GM21526 (cell line): ENCODE data around the gene DNAJC2.

Experiments used
- ATAC-seq: cut with Tn5 transposase; IDR thresholded peaks from one replicate; pipeline ENCODE4 v1.9.1; 2021; ENCODE audit warnings: moderate library complexity; ENCODE audit not compliant: unreplicated experiment, low FRiP score

DNAJC2 gene, protein sequence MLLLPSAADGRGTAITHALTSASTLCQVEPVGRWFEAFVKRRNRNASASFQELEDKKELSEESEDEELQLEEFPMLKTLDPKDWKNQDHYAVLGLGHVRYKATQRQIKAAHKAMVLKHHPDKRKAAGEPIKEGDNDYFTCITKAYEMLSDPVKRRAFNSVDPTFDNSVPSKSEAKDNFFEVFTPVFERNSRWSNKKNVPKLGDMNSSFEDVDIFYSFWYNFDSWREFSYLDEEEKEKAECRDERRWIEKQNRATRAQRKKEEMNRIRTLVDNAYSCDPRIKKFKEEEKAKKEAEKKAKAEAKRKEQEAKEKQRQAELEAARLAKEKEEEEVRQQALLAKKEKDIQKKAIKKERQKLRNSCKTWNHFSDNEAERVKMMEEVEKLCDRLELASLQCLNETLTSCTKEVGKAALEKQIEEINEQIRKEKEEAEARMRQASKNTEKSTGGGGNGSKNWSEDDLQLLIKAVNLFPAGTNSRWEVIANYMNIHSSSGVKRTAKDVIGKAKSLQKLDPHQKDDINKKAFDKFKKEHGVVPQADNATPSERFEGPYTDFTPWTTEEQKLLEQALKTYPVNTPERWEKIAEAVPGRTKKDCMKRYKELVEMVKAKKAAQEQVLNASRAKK

DNA sequence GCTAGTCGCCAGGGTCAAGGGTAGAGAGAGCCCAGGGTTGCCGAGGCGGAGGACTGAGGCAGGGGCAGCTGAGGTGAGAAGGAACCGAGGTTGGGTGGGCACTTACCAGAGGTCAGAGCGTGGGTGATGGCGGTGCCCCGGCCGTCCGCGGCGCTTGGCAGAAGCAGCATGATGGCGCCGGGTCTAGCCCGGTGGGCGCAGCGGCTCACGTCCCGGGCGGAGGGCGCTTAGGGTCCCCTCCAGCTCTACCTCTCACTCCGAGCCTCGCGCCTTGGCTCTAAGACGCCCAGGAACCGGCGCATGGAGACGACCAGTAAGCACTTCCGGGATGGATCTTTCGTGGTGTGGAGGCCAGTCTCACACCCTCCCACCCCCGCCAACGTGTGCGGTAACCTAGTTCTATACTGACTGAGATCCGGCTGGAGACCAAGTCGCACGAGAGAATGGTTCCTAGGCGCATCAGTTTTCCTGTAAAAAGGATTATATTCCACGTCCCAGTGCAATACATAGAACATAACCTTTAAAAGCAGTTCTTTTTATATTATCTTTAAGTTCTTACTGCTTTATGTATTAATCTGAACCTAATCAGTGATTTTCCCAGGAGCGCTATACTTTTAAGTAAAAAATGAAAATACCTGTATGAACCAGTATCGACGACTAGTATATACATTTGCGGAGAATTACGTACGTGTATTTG is at the start of gene DNAJC2:
Gene DNAJC2 (minus strand): TSS at position 315 of the 697 bp plus-strand sequence. CDS start 145 bp downstream, at position 170.
- ATAC-seq, result peak; percentile 69

DNA sequence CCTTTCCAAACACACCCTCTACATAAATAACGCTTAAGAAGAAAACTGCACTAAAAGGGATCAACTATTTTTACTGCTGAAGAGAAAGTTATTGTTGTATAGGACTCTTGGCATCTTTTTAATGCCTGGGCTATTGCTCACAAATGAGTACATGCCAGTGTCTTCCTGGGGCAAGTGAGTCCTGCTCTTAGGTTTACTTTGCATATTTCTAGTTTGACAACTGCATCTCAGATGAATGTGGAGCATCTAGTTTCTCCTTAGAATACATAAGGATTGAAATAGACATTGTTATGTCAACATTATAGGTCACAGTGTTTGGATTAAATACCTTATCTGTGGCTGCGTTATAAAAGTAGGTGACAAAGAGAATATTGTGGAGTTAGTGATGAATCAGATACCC is 47.4 kb upstream of the DNAJC2 start:
- no peak for ATAC-seq

DNA sequence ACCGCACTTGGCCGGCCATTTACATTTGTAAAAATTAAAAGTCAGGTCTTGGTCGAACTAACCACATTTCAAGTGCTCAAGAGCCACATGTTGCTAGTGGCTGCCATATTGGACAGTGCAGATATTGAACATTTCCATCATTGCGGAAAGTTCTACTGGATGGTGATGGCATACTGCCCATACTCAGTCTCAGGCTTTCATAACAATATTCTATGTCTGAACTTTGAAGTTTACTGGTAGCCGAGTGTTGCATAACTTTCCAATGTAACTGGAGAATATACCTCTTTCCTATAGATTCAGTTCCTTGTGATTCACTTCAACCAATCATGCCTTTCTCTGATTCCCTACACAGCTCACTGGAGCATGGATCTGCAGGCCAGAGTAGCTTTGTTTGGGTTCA is 46.6 kb upstream of the DNAJC2 start:
- ATAC-seq, result no peak

DNA sequence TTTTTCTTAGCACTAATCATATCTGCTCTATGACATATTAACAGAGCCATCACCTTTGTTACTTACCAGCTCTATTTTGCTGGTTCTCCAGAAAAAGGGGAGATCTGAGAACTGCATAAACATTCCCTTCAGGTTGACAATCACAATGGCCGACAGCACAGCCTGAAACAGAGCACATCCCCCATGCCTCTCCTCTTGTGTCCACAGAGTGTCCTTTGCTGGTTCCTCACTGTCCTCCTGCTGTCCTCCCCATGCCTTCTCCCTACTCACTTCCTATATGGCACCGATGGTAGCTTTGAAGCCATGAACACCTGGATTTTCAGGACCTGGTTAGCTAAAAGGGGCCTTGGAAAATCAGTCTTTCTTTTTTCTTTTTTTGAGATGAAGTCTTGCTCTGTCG is 44.7 kb upstream of the DNAJC2 start:
- no peak for ATAC-seq

DNA sequence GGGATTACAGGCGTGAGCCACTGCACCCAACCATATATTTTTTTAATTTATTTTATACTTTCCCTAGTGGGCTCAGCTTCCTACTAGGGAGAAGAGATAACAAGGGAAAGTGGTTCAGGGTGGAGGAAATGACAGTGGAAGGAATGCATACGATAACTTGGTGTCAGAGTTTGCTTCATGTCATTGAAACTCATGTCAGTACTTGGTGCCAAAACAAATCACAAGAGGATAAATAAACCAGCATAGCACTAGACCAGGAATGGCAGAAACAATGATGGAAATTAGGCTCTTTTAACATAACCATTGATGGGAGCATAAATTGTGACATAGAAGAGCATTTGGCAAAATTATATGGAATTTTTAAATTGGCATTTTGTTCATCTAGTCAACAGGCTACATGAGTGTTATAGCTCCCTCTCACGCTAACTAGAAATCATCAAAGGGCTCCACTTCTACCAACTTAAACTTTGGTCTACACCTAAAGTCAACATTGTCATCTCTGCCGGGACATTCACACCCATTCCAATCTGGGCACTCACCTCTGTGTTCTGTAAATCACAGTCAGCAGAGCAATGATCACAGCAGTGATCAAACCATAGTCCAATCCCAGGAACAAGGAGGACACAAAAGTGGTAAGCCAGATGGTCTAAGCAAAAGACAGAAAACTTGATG is 44.0 kb upstream of the DNAJC2 start:
- ATAC-seq, result no peak

DNA sequence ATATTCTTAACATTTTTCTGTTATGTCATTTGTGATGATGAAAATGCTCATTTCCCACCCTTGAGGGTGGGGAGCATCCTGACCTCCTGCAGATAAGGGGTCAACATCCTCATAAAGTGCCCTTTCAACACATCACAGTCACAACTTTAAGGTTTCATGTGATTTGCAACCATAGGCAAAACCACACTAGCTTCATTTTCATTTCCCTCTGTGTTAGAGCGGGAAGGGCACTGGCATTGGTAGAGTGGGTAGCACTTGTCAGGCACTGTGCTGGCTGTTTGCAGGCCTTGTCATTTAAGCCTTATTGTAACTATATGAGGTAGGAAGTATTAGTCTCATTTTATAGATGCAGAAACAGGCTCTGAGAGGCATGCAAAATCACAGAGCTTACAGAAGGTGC is 42.7 kb upstream of the DNAJC2 start:
- no peak for ATAC-seq

DNA sequence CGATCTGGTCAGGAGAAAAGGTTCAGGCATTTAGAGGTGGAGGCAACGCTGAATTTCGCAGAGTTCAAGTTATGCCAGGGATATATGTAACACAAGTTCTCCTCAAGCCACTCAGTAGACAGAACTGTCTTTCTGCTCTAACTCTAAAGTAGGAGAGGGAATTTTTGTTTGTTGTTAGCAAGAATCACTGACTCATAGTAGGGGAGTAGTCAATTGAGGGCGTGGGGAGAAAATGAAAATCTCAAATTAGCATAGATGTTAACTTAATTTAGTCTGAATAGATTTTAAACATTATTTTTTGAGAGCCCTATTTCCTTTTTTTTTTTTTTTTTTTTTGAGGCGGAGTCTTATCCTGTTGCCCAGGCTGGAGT is 37.5 kb upstream of the DNAJC2 start:
- no peak for ATAC-seq

DNA sequence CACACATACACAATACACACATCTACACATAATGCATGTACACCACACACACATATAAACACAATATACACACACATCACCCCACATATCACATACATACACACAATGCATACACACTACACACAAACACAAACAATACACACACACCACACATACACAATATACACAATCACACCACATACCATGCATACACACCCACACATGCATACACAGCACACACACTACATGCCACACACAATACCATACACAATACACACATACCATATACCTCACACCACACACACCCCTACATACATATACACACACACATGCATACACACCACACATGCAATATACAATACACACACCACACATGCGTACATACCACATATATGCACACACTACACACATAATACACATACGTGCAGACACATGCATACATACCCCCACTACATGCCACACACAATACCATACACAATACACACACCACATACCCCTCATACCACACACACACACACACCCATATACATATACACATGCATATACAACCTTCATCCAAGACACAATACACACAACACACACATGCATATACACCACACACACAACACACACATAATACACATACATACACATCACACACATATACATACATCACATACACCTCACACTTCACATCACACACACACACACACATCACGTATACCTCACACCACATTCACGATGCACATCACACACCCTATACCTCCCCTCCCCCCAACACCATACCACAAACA is 36.9 kb upstream of the DNAJC2 start:
- no peak for ATAC-seq

DNA sequence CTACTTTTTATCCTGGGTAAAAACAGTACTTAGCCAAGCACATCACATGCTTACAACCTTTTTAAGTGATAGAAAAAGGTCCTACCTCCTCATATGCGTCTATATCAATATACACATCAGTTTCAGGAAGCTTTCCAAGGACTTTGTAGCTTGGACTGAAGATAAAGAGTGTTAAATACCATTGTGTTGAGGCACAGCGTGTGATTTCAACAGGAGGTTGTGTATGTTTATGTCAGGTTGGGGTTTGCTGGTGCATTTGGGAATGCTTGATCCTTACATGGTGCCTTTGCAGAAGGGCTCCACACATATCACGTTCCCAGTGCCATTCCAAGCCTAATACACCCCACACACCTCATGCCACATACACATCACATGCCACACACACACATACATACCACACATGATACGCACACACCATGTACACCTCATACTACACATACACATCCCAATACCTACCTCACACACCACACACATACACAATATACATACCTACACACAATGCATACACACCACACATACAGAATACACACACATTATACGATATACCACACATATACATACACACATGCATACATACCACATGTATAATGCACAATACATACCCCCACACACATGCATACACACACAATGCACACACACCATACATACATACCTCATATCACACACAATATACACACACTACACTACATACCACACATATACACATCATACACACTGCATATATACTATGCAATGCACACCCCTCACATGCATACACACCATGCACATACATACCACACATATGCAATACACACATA is 36.0 kb upstream of the DNAJC2 start:
- ATAC-seq, result no peak

DNA sequence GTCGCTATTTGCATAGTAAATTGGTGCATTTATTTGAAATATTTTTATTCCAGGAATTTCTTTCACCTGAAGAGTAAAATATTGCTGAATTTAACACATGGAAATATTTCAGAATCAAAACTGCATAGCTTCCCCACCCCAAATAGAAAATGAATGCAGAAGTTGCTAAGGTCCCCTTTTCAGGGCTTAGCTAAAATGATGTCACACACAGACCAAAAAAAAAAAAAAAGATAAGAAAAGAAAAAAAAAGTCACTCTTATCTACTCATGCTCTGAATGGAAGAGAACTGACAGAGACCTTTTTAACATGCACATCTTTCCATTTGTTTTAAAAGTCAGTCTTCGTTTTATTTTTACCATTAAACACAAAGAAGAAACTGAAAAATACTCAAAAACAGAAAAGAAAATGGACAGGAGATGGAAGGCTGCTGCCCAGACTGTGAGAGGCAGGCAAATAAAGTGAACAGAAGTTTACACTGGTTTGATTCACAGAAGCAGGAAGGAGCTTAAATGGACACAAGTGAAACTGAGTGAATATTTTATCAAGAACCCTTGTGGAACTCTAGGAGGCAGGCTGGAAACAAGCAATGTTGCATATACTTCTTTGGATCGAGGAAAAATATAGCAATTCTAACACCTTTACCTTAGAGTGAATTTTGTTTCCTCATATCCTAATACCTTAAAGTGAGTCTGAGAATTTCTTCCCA is 34.9 kb upstream of the DNAJC2 start:
- ATAC-seq, result no peak

DNA sequence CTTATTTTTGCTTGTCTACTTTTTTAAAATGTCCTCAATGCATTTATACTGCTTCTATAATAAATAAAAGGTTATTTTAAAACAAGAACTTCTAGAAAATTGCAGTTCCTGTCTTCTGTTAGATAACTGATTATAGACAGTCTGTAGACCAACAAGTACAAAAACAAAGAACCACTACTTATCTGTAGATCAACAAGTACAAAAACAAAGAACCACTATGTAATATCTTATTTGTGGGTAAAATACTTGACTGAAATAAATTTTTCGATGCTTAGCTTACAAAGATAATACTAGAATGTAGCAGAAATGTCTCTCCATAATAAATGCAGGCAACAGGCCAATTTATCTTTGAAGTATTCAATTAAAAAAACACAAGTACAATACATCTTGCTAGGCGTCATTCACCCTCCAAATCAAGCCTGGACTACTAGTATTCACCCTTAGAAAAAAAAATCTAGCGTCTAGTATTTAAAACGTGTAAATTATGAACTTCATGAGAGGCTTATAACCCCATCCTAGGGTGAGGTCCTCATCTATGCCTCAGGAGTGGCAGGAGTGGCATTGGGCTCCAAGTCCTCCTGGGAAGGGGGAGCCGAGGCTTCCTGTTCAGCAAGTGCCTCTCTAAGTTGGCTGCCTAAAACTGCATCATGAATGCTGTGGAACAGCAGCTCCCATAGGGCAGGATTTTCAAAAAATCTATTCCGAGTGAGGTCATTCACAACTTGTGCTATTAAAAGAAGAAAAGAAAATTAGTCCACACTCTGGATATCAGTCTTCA is 29.5 kb upstream of the DNAJC2 start:
- ATAC-seq, result no peak

DNA sequence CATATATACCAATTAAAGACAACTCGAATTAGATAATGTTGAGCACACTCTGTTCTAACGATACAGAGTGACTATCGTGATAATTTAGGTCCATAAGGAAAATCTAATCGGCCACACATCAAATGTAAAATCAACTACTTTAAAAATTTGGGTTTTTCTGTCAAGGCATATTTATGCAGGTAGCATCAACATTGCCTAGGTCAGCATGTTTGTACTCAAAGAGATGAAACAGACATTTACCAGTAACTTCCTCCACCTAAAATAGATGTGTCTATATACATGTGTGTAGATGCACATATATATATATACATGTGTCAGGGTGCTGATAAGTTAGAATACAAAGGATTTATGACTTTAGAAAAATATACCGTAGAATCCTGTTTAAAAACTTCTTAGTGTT is 24.9 kb upstream of the DNAJC2 start:
- no peak for ATAC-seq

DNA sequence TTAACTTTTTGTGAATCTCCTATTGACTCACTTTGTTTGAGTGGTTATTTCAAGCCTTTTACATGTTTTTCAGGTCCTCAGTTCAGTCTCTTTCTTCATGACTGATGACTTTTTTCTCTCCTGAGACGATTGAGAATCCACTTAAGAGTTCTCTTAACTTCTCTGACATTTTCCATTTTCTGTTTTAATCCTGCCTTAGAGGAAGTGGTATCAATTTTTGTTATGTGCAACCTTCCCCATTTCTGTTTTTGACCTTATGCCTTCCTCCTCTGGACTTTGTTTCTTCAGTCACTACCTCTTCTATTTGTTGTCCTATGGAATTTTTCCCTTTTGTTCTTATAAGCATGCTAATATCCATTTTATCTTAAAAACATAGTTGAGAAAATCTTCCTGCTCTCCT is 5.2 kb upstream of the DNAJC2 start:
- no peak for ATAC-seq

DNA sequence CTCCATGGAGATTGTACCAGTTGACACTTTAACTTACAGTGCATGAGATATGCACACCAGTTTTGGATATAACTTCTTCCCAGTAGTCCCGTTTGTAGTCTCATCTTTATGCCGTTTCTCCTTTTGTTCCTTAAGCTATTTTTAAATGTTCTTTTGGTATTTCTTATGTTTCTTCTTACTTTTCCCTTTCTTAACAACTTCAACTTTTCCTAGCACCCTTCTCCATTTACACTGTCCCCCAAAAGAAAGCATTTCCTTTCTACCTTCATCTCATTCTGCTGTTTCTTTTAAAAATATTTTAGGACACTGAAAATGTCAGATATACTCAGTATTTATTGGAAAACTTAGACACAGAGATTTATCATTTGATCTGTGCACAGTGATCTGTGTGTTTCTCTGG is 4.4 kb upstream of the DNAJC2 start:
- ATAC-seq, result no peak

DNA sequence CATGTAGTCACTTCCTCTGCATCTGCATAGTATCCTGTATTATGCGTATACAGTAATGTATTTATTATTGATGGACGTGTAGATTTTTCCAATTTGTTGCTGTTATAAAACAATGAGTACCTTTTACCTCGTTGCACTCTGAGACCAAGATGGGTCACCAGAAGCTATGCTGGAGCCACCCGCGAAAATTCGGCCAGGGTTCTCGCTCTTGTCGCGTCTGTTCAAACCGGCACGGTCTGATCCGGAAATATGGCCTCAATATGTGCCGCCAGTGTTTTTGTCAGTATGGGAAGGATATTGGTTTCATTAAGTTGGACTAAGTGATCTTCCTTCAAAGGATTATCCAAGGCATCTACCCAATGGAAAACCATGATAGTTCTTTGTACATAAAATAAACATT is 3.9 kb upstream of the DNAJC2 start:
- no peak for ATAC-seq

DNA sequence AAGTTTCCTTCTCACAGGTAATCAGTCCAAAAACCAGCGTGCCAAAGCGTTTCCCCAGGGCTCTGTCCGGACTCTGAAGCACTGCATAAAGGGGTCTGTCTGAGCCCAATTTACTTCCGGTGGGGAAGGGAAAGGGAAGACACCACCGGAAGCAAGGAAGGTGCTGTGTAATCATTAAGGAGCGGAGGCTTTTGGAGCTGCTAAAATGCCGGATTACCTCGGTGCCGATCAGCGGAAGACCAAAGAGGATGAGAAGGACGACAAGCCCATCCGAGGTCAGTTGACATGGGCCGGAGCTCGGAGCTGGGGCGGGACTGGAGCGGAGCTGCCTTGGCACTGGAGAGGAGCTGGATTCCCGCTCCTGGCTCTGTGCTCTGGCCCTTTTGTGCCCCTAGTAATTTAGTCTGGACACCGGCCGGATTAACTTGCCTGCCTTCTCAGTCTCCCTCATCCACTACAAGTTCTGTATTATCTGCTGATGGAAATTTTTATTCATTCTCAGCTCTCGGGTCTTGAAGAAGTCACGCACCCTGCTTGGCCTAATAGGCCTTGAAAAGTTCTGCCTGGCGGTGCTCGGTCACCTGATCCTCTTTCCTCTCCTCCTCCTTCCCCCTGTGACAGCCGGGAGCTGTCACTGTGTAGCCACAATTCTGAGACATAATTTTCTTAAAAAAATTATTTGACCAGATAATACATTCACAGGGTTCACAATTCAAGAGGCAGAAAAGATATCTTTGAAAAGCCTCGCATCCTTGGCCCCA is 3.1 kb upstream of the DNAJC2 start, which contains the start of gene PSMC2:
Gene PSMC2 (plus strand): TSS at position 137 of the 761 bp plus-strand sequence. CDS start 69 bp downstream, at position 206.
- ATAC-seq, result peak; percentile 70

DNA sequence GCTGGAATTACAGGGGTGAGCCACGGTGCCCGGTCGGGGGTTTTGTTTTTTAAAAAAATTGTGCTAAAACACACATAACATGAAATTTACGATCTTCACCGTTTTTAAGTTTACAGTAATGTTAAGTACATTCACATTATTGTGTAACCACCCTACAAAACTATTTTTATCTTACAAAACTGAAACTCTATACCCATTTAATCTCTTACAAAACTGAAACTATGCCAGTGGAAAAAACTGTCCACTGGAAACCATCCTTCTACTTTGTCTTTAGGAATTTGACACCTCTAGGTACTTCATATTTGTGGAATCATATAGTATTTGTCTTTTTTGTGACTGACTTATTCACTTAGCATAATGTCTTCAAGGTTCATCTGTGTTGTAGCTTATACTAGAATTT is 1.8 kb upstream of the DNAJC2 start:
- ATAC-seq, result no peak
